ENCODE results near the gene HIRIP3.
"Not testable (repeated sequence)": the region's sequence is repeated elsewhere in the genome, so short reads cannot be mapped to it uniquely, and the experiment has no call there.

HIRIP3 gene

GRCh38 chr16:29961479-29962343 is 33.7 kb downstream of the HIRIP3 start, which contains the start of gene TMEM219:
Gene TMEM219 (plus strand): TSS chr16:29962079. CDS start chr16:29963144, 1,065 bp downstream.
- Histone ChIP-seq H3K4me2 (ENCODE audit: low read length) (peak within 1 kb of the TSS; percentile 96), H3K27me3 (ENCODE audit: control insufficient read depth, insufficient read depth, low read length) (no peaks in the 10 kb centered on the region), H3K4me1 (ENCODE audit: control insufficient read depth, insufficient read depth, low read length) (peaks cover 14% of the 10 kb centered on the region), H3K9ac (ENCODE audit: low read depth, low read length) (peak within 1 kb of the TSS; percentile 84), H3K9me3 (replicated peaks; ENCODE audit: low read length) (no peaks in the 10 kb centered on the region), H3K36me3 (ENCODE audit: insufficient read depth, low read length) (peaks cover 5% of the 10 kb centered on the region), H3K4me3 (ENCODE audit: low read length) (peak within 1 kb of the TSS; percentile 73)

- H3K9ac ChIP-seq (ENCODE audit: low read depth, low read length) = peak overlapping the region; percentile 84
- H3K27me3 ChIP-seq (ENCODE audit: control insufficient read depth, insufficient read depth, low read length) = no peaks in the 10 kb centered on the region
- H3K4me1 ChIP-seq (ENCODE audit: control insufficient read depth, insufficient read depth, low read length) = peaks cover 14% of the 10 kb centered on the region
These were observed 34.3 kb downstream of the HIRIP3 start for GRCh38 chr16:29961127-29961478.

GRCh38 chr16:29959821-29960220 is 35.6 kb downstream of the HIRIP3 start:
- H3K36me3 ChIP-seq (ENCODE audit: insufficient read depth, low read length); H3K4me3 ChIP-seq (ENCODE audit: low read length); H3K4me2 ChIP-seq (ENCODE audit: low read length); H3K9me3 ChIP-seq (replicated peaks; ENCODE audit: low read length); H3K27me3 ChIP-seq (ENCODE audit: control insufficient read depth, insufficient read depth, low read length); H3K9ac ChIP-seq (ENCODE audit: low read depth, low read length): not testable (repeated sequence)
- peaks cover 14% of the 10 kb centered on the region for H3K4me1 ChIP-seq (ENCODE audit: control insufficient read depth, insufficient read depth, low read length)

More at GRCh38 chr16:29961127-29961478, 34.3 kb downstream of the HIRIP3 start:
- peaks cover 5% of the 10 kb centered on the region for H3K36me3 ChIP-seq (ENCODE audit: insufficient read depth, low read length)
- peak overlapping the region; percentile 96 for H3K4me2 ChIP-seq (ENCODE audit: low read length)
- H3K4me3 ChIP-seq (ENCODE audit: low read length) = peak overlapping the region; percentile 73
- H3K9me3 ChIP-seq (replicated peaks; ENCODE audit: low read length) = no peaks in the 10 kb centered on the region

GRCh38 chr16:29959293-29959692 is 36.1 kb downstream of the HIRIP3 start:
- no peaks in the 10 kb centered on the region for H3K27me3 ChIP-seq (ENCODE audit: control insufficient read depth, insufficient read depth, low read length)
- H3K9ac ChIP-seq (ENCODE audit: low read depth, low read length) = no peak overlapping the region
- H3K4me3 ChIP-seq (ENCODE audit: low read length) = no peak overlapping the region
- H3K4me1 ChIP-seq (ENCODE audit: control insufficient read depth, insufficient read depth, low read length) = peaks cover 14% of the 10 kb centered on the region
- H3K4me2 ChIP-seq (ENCODE audit: low read length) = no peak overlapping the region
- no peaks in the 10 kb centered on the region for H3K9me3 ChIP-seq (replicated peaks; ENCODE audit: low read length)
- no peaks in the 10 kb centered on the region for H3K36me3 ChIP-seq (ENCODE audit: insufficient read depth, low read length)

GRCh38 chr16:29958756-29959155 is 36.7 kb downstream of the HIRIP3 start:
- Histone ChIP-seq H3K27me3 (ENCODE audit: control insufficient read depth, insufficient read depth, low read length) (no peaks in the 10 kb centered on the region), H3K4me3 (ENCODE audit: low read length) (no peak overlapping the region), H3K4me2 (ENCODE audit: low read length) (no peak overlapping the region), H3K36me3 (ENCODE audit: insufficient read depth, low read length) (no peaks in the 10 kb centered on the region), H3K9me3 (replicated peaks; ENCODE audit: low read length) (no peaks in the 10 kb centered on the region), H3K4me1 (ENCODE audit: control insufficient read depth, insufficient read depth, low read length) (peaks cover 14% of the 10 kb centered on the region), H3K9ac (ENCODE audit: low read depth, low read length) (no peak overlapping the region)

- no peak overlapping the region for H3K4me2 ChIP-seq (ENCODE audit: low read length)
- H3K4me1 ChIP-seq (ENCODE audit: control insufficient read depth, insufficient read depth, low read length) = no peaks in the 10 kb centered on the region
- H3K27me3 ChIP-seq (ENCODE audit: control insufficient read depth, insufficient read depth, low read length) = no peaks in the 10 kb centered on the region
- H3K4me3 ChIP-seq (ENCODE audit: low read length) = no peak overlapping the region
- H3K9me3 ChIP-seq (replicated peaks; ENCODE audit: low read length) = no peaks in the 10 kb centered on the region
- no peak overlapping the region for H3K9ac ChIP-seq (ENCODE audit: low read depth, low read length)
- H3K36me3 ChIP-seq (ENCODE audit: insufficient read depth, low read length) = no peaks in the 10 kb centered on the region
These were observed 43.6 kb downstream of the HIRIP3 start for GRCh38 chr16:29951625-29952365.

- Histone ChIP-seq H3K36me3 (ENCODE audit: insufficient read depth, low read length) (no peaks in the 10 kb centered on the region), H3K9ac (ENCODE audit: low read depth, low read length) (no peak overlapping the region), H3K4me1 (ENCODE audit: control insufficient read depth, insufficient read depth, low read length) (no peaks in the 10 kb centered on the region), H3K4me3 (ENCODE audit: low read length) (no peak overlapping the region), H3K4me2 (ENCODE audit: low read length) (no peak overlapping the region), H3K9me3 (replicated peaks; ENCODE audit: low read length) (no peaks in the 10 kb centered on the region), H3K27me3 (ENCODE audit: control insufficient read depth, insufficient read depth, low read length) (no peaks in the 10 kb centered on the region)
These were observed 44.5 kb downstream of the HIRIP3 start for GRCh38 chr16:29950806-29951461.

GRCh38 chr16:29947897-29948296 is 47.5 kb downstream of the HIRIP3 start:
- Histone ChIP-seq H3K4me3 (ENCODE audit: low read length) (no peak overlapping the region), H3K36me3 (ENCODE audit: insufficient read depth, low read length) (no peaks in the 10 kb centered on the region), H3K9me3 (replicated peaks; ENCODE audit: low read length) (no peaks in the 10 kb centered on the region), H3K4me1 (ENCODE audit: control insufficient read depth, insufficient read depth, low read length) (peaks cover 17% of the 10 kb centered on the region), H3K27me3 (ENCODE audit: control insufficient read depth, insufficient read depth, low read length) (no peaks in the 10 kb centered on the region), H3K4me2 (ENCODE audit: low read length) (no peak overlapping the region), H3K9ac (ENCODE audit: low read depth, low read length) (no peak overlapping the region)

- peak overlapping the region; percentile 50 for H3K4me3 ChIP-seq (ENCODE audit: low read length)
- no peaks in the 10 kb centered on the region for H3K27me3 ChIP-seq (ENCODE audit: control insufficient read depth, insufficient read depth, low read length)
- no peaks in the 10 kb centered on the region for H3K9me3 ChIP-seq (replicated peaks; ENCODE audit: low read length)
- H3K4me1 ChIP-seq (ENCODE audit: control insufficient read depth, insufficient read depth, low read length) = peaks cover 17% of the 10 kb centered on the region
- peak overlapping the region; percentile 77 for H3K4me2 ChIP-seq (ENCODE audit: low read length)
- no peaks in the 10 kb centered on the region for H3K36me3 ChIP-seq (ENCODE audit: insufficient read depth, low read length)
- H3K9ac ChIP-seq (ENCODE audit: low read depth, low read length) = peak overlapping the region; percentile 61
These were observed 51.3 kb downstream of the HIRIP3 start for GRCh38 chr16:29943846-29944799.

All from skeletal muscle satellite cell (primary cell).